ENCODE measurements around the gene RIMBP2.

Gene RIMBP2

DNA sequence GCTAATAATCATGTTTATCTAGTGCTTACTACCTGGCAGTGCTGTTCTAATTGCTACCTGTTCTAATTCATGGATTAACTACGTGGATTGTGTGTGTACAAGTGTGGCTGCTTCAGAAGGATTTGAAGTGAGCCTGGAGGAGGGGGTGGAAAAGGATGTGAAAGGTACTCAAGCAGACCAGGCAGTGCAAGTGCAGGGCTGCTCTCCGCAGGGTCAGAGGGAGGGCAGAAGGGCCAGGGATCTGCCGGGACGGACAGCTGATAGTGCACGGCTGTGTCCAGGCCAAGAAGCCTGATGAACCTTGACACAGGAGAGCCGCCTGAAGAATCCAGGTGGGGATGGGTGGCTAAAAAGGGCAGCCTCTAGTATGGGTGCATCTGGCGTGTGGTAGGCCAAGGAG lies 349.9 kb downstream of the RIMBP2 start:
- DNase-seq (ENCODE audit: low read depth) = no peak

DNA sequence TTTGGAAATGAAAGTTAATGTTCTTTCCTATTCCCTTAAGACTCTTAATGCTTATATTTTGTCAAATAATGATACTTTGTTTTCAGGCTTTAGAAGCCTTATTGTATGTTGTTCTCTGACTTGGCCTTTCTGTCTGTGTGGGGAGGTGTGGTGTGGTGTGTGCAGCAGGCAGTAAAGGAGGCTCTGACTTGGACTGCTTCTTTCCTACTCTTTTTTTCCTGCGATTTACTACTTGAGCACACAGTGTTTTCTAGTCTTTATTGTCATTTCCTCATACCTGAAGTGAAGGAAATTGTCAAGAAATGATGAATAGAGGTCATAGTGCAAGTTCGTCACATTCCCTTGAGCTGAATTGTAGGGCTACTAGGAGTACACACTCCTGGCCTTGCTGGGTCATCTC lies 351.5 kb downstream of the RIMBP2 start:
- DNase-seq (ENCODE audit: low read depth) = no peak

DNA sequence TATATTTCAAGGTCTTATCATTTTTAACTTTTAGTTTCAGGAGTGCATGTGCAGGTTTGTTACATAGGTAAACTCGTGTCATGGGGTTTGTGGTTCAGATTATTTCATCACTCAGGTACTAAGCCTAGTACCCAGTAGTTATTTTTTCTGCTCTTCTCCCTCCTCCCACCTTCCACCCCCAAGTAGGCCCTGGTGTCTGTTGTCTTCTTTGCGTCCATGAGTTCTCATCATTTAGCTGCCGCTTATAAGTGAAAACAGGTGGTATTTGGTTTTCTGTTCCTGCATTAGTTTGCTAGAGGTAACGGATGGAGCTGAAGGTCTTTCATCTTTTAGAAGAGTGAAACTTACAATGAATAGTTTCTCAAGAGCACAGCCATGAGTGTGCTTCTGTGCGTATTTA lies 354.0 kb downstream of the RIMBP2 start:
- DNase-seq (ENCODE audit: low read depth) = no peak

DNA sequence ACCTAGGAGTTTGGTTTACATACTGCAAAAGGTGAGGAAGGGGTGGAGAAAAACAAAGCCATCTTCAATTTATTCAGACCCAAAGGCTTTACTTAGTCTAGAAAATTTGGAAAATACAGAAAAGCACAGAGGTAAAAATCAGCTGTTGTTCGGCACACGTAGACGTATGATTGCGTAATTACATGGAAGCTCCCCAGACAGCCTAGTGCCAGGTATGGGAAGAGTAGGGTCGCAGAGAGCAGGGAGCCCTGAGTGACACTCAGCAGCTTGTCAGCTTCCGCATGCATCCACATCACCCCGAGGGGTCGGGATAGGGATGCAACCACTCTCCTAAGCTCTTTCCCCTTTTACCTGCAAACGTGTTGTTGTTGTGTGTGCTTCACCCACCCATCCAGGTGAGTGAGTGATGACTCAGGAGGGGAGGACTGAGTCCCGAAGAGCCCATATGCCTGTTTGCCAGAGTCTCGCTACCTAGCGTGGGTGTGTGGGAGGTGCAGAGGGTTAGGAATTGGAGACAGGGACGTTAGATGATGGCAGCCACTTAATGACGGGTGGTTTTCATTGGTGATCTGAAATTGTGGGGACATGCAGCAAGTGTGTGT lies 358.3 kb downstream of the RIMBP2 start:
- no peak for DNase-seq (ENCODE audit: low read depth)

DNA sequence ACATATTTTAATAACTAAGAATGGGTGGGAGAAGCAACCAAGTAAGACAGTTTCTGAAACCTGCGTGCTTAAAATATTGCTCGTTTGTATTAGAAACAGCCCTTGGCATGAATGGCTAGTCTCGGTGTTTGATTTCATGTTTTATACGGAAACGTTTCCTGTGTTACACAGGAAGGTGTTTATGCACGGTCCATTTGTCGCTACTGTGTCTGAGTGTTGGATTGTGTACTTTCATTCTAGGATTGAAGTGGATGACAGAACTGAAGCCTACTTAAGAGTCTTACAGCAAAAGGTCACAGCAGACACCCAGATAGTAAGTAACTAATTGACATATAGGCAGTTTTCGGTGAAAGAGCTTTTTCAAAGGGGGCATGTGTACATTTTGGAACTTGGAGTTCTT lies 358.9 kb downstream of the RIMBP2 start:
- no peak for DNase-seq (ENCODE audit: low read depth)

DNA sequence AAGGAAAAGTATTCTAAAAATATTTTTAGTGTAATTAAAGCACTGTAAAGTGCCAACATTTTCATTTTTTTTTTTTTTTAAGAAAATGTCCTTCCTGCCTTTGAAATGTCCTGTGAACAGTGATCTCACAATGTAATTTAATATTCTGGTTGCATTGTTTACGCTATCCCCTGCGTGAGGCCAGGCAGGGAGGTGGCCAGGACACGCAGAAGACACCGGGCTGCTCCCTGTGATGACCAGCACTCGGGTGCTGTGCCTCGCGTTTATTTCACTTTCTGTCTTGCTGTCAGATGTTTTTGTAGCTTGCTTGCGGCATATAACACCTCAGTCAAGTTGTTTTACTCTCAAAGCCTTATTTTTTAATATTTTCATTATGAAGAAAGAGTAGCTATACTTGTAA lies 359.9 kb downstream of the RIMBP2 start:
- DNase-seq (ENCODE audit: low read depth) = no peak

DNA sequence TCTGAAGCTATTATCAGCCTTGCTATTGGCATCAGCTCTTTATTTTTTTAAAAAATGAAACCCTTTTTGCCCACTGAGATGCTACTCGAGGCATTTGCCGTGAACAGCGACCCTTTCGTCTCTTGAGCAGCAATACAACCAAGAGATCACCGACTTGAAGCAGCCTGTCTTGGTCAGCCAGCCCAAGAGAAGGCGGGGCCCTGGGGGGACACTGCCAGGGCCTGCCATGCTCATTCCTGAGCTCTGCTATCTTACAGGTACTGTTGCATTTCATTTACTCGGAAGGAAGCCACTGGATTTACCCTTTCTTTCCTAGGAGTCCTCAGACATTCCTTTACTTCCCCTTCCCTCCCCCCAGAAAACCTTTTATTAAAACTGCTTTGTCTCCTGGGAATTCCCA lies 361.7 kb downstream of the RIMBP2 start:
- DNase-seq (ENCODE audit: low read depth) = no peak

DNA sequence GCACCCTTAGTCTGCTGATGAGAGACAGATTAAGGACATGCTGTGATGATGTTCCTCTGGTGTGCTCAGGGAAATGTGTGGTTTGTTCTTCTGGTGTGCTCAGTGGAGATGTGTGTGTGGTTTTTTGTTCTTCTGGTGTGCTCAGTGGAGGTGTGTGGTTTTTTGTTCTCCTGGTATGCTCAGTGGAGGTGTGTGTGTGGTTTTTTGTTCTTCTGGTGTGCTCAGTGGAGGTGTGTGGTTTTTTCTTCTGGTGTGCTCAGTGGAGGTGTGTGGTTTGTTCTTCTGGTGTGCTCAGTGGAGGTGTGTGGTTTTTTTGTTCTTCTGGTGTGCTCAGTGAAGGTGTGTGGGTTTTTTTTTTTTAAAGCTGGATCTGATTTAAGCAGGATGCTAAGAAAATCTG lies 363.0 kb downstream of the RIMBP2 start:
- no peak for DNase-seq (ENCODE audit: low read depth)

DNA sequence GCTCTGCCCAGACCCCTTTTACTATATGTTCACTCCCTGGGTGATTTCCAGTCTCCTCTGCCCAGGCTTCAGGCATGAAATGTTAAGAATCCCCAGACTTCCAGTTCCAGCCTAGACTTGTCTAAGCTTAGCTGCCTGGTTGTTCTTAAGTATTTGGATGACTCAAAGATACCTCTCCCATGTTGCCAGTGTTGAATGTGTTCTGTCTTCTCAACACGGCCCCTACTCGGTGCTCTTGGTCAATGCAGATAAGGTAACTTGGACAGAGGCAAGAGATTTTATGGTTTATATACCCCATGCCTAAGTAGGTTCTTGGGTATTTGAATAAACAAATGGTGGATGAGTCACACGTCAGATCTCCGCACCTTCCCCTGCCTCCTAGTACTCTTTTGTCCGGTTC lies 364.8 kb downstream of the RIMBP2 start:
- DNase-seq (ENCODE audit: low read depth) = no peak

DNA sequence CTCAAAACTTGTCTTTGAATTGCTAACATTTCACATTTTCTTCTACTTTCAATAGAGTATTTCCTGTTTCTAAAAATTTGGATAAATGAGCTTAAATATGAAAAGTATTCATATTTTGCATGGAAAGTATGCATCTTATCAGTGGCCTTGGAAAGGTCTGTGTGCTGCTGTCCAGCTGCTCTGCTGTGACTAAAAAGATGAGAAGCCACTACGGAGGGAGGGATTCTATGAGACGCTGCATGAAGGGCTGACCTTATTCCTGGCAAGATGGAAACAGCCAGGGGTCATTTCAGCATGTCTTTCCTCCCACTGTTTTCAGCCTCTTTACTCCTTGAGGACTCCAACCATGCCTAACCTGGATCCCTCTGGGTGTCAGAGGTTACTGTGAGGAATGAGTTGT lies 365.4 kb downstream of the RIMBP2 start:
- no peak for DNase-seq (ENCODE audit: low read depth)

DNA sequence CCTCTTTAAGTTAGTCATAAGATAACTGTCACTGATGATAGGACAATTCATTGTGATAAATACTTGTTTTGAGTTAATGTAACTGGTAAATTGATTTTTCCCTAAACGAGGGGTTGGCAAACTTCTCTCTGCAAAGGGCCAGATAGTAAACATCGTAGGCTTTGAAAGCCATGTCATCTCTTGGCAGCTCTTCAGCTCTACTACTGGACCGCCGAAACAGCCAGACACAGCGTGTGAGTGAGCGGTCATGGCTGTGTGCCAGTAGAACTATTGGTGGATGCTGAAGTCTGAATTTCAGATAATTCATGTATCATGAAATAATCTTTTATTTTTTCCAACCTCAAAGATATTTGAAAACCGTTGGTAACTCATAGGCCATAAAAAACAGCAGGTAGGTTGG lies 368.5 kb downstream of the RIMBP2 start:
- no peak for DNase-seq (ENCODE audit: low read depth)

All from EH (cell line).